ENCODE measurements around the gene KCNMB1.

DNA sequence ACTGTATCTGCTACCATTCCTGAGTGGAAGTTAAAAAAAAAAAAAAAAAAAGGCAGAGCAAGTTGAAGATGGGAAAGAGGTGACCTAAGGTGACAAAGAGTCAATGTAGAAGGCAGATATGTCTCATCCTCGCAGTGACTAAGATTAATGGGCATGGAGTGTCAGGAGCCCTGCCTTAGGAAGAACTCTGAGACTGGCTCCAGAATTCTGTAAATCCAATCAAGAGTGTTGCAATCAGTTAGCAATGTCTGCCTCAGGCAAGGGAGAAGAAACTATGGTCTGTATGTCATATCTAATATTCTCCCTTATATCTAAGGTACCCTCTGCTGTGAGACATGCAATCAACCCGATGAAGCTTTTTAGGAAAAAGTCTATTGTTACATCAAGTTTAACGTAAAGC, 24.7 kb upstream of the KCNMB1 start:
- TF ChIP-seq, protein P1, sequence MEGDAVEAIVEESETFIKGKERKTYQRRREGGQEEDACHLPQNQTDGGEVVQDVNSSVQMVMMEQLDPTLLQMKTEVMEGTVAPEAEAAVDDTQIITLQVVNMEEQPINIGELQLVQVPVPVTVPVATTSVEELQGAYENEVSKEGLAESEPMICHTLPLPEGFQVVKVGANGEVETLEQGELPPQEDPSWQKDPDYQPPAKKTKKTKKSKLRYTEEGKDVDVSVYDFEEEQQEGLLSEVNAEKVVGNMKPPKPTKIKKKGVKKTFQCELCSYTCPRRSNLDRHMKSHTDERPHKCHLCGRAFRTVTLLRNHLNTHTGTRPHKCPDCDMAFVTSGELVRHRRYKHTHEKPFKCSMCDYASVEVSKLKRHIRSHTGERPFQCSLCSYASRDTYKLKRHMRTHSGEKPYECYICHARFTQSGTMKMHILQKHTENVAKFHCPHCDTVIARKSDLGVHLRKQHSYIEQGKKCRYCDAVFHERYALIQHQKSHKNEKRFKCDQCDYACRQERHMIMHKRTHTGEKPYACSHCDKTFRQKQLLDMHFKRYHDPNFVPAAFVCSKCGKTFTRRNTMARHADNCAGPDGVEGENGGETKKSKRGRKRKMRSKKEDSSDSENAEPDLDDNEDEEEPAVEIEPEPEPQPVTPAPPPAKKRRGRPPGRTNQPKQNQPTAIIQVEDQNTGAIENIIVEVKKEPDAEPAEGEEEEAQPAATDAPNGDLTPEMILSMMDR (IDR thresholded peaks at IDR 0.05): no peak
- TF ChIP-seq EZH2 (IDR thresholded peaks at IDR 0.05): no peak

All from neural progenitor cell (in vitro differentiated cells).